ENCODE results near the gene RPLP2.

The RPLP2 gene

DNA sequence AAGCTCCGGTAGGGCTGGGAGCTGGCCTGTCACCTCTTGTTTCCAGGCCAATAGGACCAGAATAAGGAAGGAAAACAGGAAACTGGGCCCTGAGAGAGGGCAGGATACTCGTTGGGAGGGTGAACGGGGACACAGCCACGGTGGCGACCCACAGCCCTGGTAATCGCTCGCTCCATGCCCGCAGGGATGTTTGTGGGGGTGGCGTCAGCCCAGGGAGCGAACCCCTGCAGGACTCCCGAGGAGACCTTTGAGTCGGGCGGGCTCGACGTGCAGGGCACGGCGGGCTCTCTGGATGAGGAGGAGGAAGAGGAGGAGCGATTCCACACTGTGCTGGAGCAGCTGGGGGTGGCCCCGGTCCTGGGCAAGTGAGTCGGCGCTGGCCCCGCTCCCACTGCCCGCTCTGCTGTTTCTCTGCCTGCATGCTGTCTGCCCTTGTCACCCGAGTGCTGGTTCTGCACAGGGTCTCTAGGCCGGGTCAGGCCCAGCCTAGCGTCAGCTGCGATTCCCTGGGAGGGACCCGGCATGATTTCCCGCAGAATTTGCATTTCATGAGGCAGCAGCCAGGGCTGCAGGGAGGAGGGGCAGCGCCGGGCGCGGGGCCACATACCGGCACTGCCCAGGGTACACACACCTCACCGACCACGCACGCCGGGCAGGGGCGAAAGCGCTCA is 19.5 kb downstream of the RPLP2 start:
- Histone ChIP-seq H3K27ac (ENCODE audit: low read depth, low read length) (peak overlapping the region; percentile 23), H3K27me3 (ENCODE audit: control insufficient read depth in 5 of 5, insufficient read depth in 4 of 5, low read length in 5 of 5) (no peaks in the 10 kb centered on the region), H3K9ac (ENCODE audit: low read length in 5 of 5) (peak overlapping the region in 2 of 5 donors; percentile 53 to 74), H3K4me1 (ENCODE audit: control insufficient read depth in 5 of 5, insufficient read depth in 5 of 5, low read length in 5 of 5) (peaks cover 4 to 90% (median 77%) of the 10 kb centered on the region in 5 donors), H3K36me3 (ENCODE audit: control insufficient read depth in 5 of 5, insufficient read depth in 5 of 5, low read length in 5 of 5) (peaks cover 0 to 14% (median 10%) of the 10 kb centered on the region in 5 donors), H3K9me3 (ENCODE audit: control insufficient read depth in 5 of 5, low read length in 5 of 5) (no peaks in the 10 kb centered on the region), H3K4me3 (ENCODE audit: low read depth in 1 of 5, low read length in 5 of 5) (peak overlapping the region in 4 of 5 donors; percentile 58 to 75 (median 64))

DNA sequence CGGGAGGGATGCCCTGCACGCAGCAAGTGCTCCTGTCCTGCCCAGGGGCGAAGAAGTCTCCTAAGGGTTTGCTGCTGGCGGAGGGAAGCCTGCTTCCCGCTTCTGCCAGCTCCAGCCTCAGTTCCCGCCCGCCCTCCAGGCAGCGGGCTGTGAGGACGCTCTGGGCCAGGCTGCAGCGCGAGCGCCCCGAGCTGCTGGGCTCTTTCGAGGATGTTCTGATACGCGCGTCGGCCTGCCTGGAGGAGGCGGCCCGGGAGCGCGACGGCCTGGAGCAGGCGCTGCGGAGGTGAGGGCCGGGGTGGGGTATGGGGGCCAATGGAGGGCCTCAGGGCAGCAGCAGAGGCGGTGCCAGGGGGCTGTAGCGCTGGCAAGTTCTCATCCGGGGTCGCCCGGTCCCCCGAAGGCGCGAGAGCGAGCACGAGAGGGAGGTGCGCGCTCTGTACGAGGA is 20.1 kb downstream of the RPLP2 start:
- Histone ChIP-seq H3K36me3 (ENCODE audit: control insufficient read depth in 5 of 5, insufficient read depth in 5 of 5, low read length in 5 of 5) (peaks cover 0 to 9% (median 5%) of the 10 kb centered on the region in 5 donors), H3K27me3 (ENCODE audit: control insufficient read depth in 5 of 5, insufficient read depth in 4 of 5, low read length in 5 of 5) (no peaks in the 10 kb centered on the region), H3K4me3 (ENCODE audit: low read depth in 1 of 5, low read length in 5 of 5) (peak overlapping the region in 4 of 5 donors; percentile 58 to 75 (median 64)), H3K9ac (ENCODE audit: low read length in 5 of 5) (peak overlapping the region in 2 of 5 donors; percentile 53 to 74), H3K27ac (ENCODE audit: low read depth, low read length) (peak overlapping the region; percentile 23), H3K4me1 (ENCODE audit: control insufficient read depth in 5 of 5, insufficient read depth in 5 of 5, low read length in 5 of 5) (peaks cover 6 to 91% (median 78%) of the 10 kb centered on the region in 5 donors), H3K9me3 (ENCODE audit: control insufficient read depth in 5 of 5, low read length in 5 of 5) (no peaks in the 10 kb centered on the region)

DNA sequence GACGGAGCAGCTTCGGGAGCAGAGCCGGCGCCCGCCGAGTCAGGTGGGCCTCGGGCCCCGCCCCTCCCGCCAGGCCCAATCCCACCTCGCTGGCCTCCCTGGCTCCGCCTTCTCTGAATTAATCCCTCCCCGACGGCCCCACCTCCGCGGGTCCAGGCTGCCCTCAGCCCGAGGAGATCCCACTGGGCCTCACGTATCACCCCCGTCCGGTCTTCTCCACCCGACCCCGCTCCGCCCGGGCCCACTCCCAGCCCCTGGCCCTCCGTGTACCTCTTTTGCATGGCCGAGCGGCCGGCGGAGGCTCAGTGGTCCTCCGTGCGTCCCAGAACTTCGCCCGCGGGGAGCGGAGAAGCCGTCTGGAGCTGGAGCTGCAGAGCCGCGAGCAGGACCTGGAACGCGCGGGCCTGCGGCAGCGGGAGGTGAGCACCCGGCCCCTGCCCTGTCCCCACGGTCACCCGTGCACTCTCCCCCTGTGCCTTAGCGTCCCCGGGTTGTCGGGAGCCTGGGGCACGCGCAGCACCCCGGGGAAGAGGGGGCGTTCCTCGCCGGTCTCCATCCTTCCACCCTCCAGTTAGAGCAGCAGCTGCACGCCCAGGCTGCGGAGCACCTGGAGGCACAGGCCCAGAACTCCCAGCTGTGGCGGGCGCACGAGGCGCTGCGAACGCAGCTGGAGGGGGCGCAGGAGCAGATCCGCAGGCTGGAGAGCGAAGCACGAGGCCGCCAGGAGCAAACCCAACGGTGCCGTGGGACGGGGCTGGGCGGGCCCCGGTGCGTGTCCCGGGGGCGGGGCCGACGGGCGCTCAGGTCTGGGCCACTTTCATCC is 20.7 kb downstream of the RPLP2 start:
- H3K9me3 ChIP-seq (ENCODE audit: control insufficient read depth in 5 of 5, low read length in 5 of 5), result no peaks in the 10 kb centered on the region
- H3K36me3 ChIP-seq (ENCODE audit: control insufficient read depth in 5 of 5, insufficient read depth in 5 of 5, low read length in 5 of 5), result peaks cover 0 to 2% (median 0%) of the 10 kb centered on the region in 5 donors
- peak overlapping the region in 4 of 5 donors; percentile 58 to 75 (median 64) for H3K4me3 ChIP-seq (ENCODE audit: low read depth in 1 of 5, low read length in 5 of 5)
- H3K27me3 ChIP-seq (ENCODE audit: control insufficient read depth in 5 of 5, insufficient read depth in 4 of 5, low read length in 5 of 5), result no peaks in the 10 kb centered on the region
- no peak overlapping the region for H3K27ac ChIP-seq (ENCODE audit: low read depth, low read length)
- peaks cover 6 to 89% (median 80%) of the 10 kb centered on the region in 5 donors for H3K4me1 ChIP-seq (ENCODE audit: control insufficient read depth in 5 of 5, insufficient read depth in 5 of 5, low read length in 5 of 5)
- H3K9ac ChIP-seq (ENCODE audit: low read length in 5 of 5), result no peak overlapping the region

DNA sequence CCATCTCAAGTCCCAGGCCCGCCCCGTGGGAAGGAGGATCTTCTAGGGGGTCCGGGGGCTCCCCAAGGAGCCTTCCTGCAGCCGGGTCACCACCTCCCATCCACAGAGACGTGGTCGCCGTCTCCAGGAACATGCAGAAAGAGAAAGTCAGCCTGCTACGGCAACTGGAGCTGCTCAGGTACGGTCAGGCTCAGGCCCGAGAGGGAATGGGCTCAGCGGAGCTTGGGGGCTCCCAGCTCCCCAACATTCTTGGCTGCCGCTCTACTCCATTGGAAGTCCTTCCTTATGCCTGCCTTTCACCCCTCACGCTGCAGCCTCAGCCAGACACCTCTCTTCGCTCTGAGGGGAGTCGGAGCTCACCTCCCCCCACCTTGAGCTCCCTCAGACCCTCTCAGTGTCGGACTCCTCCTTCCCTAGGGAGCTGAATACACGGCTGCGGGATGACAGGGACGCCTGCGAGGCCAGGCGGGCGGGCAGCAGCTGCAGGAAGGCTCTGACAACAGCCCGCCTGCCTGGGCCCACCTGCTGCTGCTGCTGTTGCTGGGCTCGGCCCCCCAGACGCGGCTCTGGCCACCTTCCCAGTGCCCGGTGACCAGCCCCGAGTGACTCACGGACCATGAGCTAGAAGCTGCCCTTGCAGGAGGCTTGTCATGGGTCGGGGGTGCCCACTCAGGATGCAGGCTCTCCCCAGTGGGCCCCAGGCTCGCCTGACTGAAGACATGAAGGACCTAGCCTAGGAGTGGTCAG is 21.5 kb downstream of the RPLP2 start:
- Histone ChIP-seq H3K9me3 (ENCODE audit: control insufficient read depth in 5 of 5, low read length in 5 of 5) (no peaks in the 10 kb centered on the region), H3K27me3 (ENCODE audit: control insufficient read depth in 5 of 5, insufficient read depth in 4 of 5, low read length in 5 of 5) (no peaks in the 10 kb centered on the region), H3K4me1 (ENCODE audit: control insufficient read depth in 5 of 5, insufficient read depth in 5 of 5, low read length in 5 of 5) (peaks cover 6 to 85% (median 78%) of the 10 kb centered on the region in 5 donors), H3K9ac (ENCODE audit: low read length in 5 of 5) (no peak overlapping the region), H3K27ac (ENCODE audit: low read depth, low read length) (no peak overlapping the region), H3K4me3 (ENCODE audit: low read depth in 1 of 5, low read length in 5 of 5) (peak overlapping the region in 2 of 5 donors; percentile 58 to 73), H3K36me3 (ENCODE audit: control insufficient read depth in 5 of 5, insufficient read depth in 5 of 5, low read length in 5 of 5) (peaks cover 0 to 3% (median 3%) of the 10 kb centered on the region in 5 donors)

DNA sequence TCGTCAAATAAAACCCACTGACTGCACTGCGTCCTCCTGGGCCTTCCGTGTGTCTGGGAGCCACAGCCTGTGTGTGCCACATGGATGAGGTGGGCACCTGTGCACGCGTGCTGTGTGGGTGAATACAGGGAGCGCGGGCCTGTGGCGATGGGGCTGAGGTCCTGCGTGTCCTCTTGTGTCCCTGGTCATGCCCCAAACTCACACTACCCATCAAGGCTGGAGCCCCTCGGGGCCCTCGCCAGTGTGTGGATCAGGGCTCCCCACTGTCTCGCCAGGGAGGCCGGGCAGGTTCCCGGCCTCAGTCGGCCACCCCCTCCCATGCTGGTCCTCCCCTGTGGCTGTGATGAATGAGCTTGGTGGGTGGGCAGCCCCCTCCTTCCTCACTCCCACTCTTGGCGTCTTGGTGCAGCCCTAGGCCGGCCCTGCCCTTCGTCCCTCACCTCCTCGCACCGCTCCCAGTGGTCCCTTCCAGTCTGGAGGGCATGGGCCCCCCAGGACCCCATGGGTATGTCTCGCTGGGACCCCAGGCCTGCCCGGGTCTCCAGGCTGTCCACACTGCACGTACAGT is 22.3 kb downstream of the RPLP2 start:
- Histone ChIP-seq H3K9ac (ENCODE audit: low read length in 5 of 5) (peak overlapping the region in 3 of 5 donors; percentile 16 to 74 (median 53)), H3K4me1 (ENCODE audit: control insufficient read depth in 5 of 5, insufficient read depth in 5 of 5, low read length in 5 of 5) (peaks cover 6 to 83% (median 75%) of the 10 kb centered on the region in 5 donors), H3K36me3 (ENCODE audit: control insufficient read depth in 5 of 5, insufficient read depth in 5 of 5, low read length in 5 of 5) (peaks cover 0 to 11% (median 10%) of the 10 kb centered on the region in 5 donors)

DNA sequence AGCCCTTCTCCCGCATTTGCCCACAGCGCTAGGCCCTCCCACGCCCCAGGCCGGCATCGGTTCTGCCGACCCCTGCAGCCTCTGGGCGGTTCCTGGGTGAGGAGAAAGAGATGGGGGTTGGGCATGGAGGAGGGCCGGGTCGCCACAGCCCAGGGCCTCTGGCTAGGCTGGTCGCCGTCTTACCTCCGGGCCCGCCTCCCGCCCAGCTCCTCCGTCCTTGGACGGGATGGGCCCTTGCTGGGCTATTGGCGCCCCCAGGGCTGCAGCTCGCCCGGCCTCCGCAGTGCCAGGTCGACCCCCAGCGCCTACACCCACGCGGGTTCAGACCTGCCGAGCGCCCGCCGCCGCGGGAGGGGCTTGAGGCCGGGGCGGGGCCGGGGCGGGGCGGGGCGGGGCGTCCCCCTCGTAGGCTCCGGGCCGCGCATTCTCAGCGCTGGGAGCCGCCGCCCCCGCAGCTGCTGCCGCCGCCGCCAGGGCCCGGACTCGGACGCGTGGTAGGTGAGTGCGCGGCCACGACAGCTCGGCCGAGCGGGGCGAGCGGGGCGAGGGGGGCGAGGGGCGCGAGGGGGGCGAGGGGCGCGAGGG is 22.9 kb downstream of the RPLP2 start, which contains the start of gene CD151:
Gene CD151 (plus strand): TSS at position 424 of the 585 bp plus-strand sequence. CDS start 3,118 bp downstream, outside the sequence.
- Histone ChIP-seq H3K27ac (ENCODE audit: low read depth, low read length) (peak within 1 kb of the TSS; percentile 94), H3K4me3 (ENCODE audit: low read depth in 1 of 5, low read length in 5 of 5) (peak within 1 kb of the TSS; percentile 70 to 81 (median 77))

More for the DNA sequence above, 22.3 kb downstream of the RPLP2 start:
- no peaks in the 10 kb centered on the region for H3K27me3 ChIP-seq (ENCODE audit: control insufficient read depth in 5 of 5, insufficient read depth in 4 of 5, low read length in 5 of 5)
- peak overlapping the region in 4 of 5 donors; percentile 36 to 73 (median 65) for H3K4me3 ChIP-seq (ENCODE audit: low read depth in 1 of 5, low read length in 5 of 5)
- H3K27ac ChIP-seq (ENCODE audit: low read depth, low read length), result no peak overlapping the region
- H3K9me3 ChIP-seq (ENCODE audit: control insufficient read depth in 5 of 5, low read length in 5 of 5), result no peaks in the 10 kb centered on the region

DNA sequence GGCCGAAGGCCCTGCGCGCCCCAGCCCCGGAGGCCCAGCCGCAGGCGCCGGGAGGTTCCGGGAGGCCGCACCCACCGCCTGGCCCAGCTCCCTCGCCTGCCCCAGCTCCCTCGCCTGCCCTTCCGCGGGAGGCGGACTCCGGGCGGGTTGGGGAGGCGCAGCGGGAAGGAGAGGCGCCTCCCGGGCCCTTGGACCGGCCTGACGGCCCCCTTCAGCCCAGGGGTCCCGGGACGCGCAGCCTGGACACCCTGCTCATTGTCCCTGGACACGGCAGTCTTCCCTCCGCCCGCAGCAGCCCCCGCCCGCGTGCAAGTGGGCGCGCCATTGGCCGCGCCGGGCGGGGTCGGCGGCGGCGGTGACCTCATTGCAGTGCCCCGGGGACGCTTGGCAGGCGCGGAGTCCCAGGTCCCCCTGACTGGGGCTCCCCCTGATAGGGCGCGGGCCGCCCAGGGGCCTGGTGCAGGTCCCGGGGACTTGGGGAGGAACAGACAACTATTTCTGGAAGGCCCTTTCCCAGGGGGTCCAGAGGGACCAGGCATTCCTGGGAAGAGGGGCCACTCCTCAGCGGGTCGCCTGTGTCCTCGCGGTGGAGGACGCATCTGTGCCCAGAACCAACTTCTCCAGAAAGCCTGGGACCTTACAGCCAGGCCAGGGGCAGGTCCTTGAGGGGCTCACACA is 23.5 kb downstream of the RPLP2 start:
- H3K4me1 ChIP-seq (ENCODE audit: control insufficient read depth in 5 of 5, insufficient read depth in 5 of 5, low read length in 5 of 5), result peaks cover 6 to 82% (median 68%) of the 10 kb centered on the region in 5 donors
- H3K27ac ChIP-seq (ENCODE audit: low read depth, low read length), result peak overlapping the region; percentile 94
- no peaks in the 10 kb centered on the region for H3K9me3 ChIP-seq (ENCODE audit: control insufficient read depth in 5 of 5, low read length in 5 of 5)
- peak overlapping the region; percentile 69 to 81 (median 77) for H3K4me3 ChIP-seq (ENCODE audit: low read depth in 1 of 5, low read length in 5 of 5)
- H3K27me3 ChIP-seq (ENCODE audit: control insufficient read depth in 5 of 5, insufficient read depth in 4 of 5, low read length in 5 of 5), result no peaks in the 10 kb centered on the region
- H3K9ac ChIP-seq (ENCODE audit: low read length in 5 of 5), result peak overlapping the region; percentile 64 to 95 (median 77)
- peaks cover 0 to 22% (median 22%) of the 10 kb centered on the region in 5 donors for H3K36me3 ChIP-seq (ENCODE audit: control insufficient read depth in 5 of 5, insufficient read depth in 5 of 5, low read length in 5 of 5)

More for the DNA sequence above, 22.9 kb downstream of the RPLP2 start, which contains the start of gene CD151:
- H3K27me3 ChIP-seq (ENCODE audit: control insufficient read depth in 5 of 5, insufficient read depth in 4 of 5, low read length in 5 of 5), result no peaks in the 10 kb centered on the region
- peak within 1 kb of the TSS; percentile 64 to 95 (median 77) for H3K9ac ChIP-seq (ENCODE audit: low read length in 5 of 5)
- no peaks in the 10 kb centered on the region for H3K9me3 ChIP-seq (ENCODE audit: control insufficient read depth in 5 of 5, low read length in 5 of 5)
- H3K4me1 ChIP-seq (ENCODE audit: control insufficient read depth in 5 of 5, insufficient read depth in 5 of 5, low read length in 5 of 5), result peaks cover 6 to 84% (median 71%) of the 10 kb centered on the region in 5 donors
- peaks cover 0 to 17% (median 16%) of the 10 kb centered on the region in 5 donors for H3K36me3 ChIP-seq (ENCODE audit: control insufficient read depth in 5 of 5, insufficient read depth in 5 of 5, low read length in 5 of 5)

DNA sequence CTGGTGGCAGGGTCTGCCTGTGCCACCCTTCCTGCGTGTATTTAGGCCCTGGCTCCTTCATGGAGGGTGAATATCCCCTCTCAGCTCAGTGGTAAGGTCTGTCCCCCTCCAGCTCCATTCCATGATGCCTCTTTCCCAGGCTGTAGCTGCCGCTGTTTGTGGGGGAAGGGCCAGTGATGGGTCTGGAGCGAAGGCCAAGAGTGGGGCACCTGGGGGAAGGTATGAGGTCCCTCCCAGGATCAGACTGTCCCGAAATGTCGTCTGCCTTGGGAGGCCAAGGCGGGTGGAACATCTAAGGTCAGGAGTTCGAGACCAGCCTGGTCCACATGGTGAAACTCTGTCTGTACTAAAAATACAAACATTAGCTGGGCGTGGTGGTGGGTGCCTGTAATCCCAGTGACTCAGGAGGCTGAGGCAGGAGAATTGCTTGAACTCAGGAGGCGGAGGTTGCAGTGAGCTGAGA is 24.1 kb downstream of the RPLP2 start:
- peak overlapping the region; percentile 68 to 95 (median 77) for H3K9ac ChIP-seq (ENCODE audit: low read length in 5 of 5)
- H3K4me1 ChIP-seq (ENCODE audit: control insufficient read depth in 5 of 5, insufficient read depth in 5 of 5, low read length in 5 of 5), result peaks cover 6 to 82% (median 65%) of the 10 kb centered on the region in 5 donors
- no peaks in the 10 kb centered on the region for H3K9me3 ChIP-seq (ENCODE audit: control insufficient read depth in 5 of 5, low read length in 5 of 5)
- no peaks in the 10 kb centered on the region for H3K27me3 ChIP-seq (ENCODE audit: control insufficient read depth in 5 of 5, insufficient read depth in 4 of 5, low read length in 5 of 5)
- peak overlapping the region; percentile 69 to 81 (median 77) for H3K4me3 ChIP-seq (ENCODE audit: low read depth in 1 of 5, low read length in 5 of 5)
- peaks cover 0 to 29% (median 28%) of the 10 kb centered on the region in 5 donors for H3K36me3 ChIP-seq (ENCODE audit: control insufficient read depth in 5 of 5, insufficient read depth in 5 of 5, low read length in 5 of 5)
- peak overlapping the region; percentile 94 for H3K27ac ChIP-seq (ENCODE audit: low read depth, low read length)

Data from subcutaneous abdominal adipose tissue (tissue), 5 donors.